Endothelial cell of umbilical vein (primary cell): ENCODE results near the gene SOX8. TPM values are rescaled to one million over a fixed set of nuclear protein-coding genes. Genes with fewer than 3 reads are reported as not detected.

Experiments used
- BruUV-seq: library from RNA; stranded (reverse); fragments of 400-500 nt; replicated peaks from 2 replicates; lab custom pipeline; 2021; lab: Mats Ljungman, UMichigan
- CTCF ChIA-PET: fragments of 300-600, 350-600 bp; sonication (Branson Sonifier 250); formaldehyde crosslinking; loops from one replicate; lab custom pipeline; 2021; ENCODE audit warnings: antibody characterized with exemption, inconsistent platforms; lab: Charles Lee
- POLR2A ChIA-PET: fragments of 300-600, 350-600 bp; sonication (Branson Sonifier 250); formaldehyde crosslinking; loops from one replicate; lab custom pipeline; 2021; ENCODE audit warnings: antibody characterized with exemption, inconsistent platforms; lab: Charles Lee
- DNase-seq: peaks from one replicate; pipeline ENCODE4 v3.0.0-alpha.2; 2011; ENCODE audit warnings: low read depth, low spot score
- FAIRE-seq: peaks from 2 replicates; lab custom pipeline; 2011; peaks lifted over from hg19 to GRCh38; lab: Jason Lieb, UNC
- H2AFZ ChIP-seq: 2 replicates; pipeline ENCODE4 v1.6.0; 2012; ENCODE audit warnings: low read depth, low read length, control low read depth, inconsistent platforms
- H3K27ac ChIP-seq: 2 replicates; pipeline ENCODE4 v1.5.1; 2011; ENCODE audit warnings: low read depth, mild to moderate bottlenecking, control low read depth, low read length, moderate library complexity; ENCODE audit not compliant: insufficient read depth
- H3K27me3 ChIP-seq, 2 experiments: 2 replicates each; pipeline versions ENCODE4 v1.6.0 to v1.6.1; 2011; ENCODE audit warnings: low read length in 2 of 2, mixed read lengths in 1 of 2; ENCODE audit not compliant: control insufficient read depth in 2 of 2, insufficient read depth in 2 of 2
- H3K36me3 ChIP-seq, 2 experiments: 2 replicates in 1 of 2; 3 replicates in 1 of 2; pipeline ENCODE4 v1.5.1; 2011; ENCODE audit warnings: low read length in 2 of 2, mild to moderate bottlenecking in 1 of 2, moderate library complexity in 1 of 2; ENCODE audit not compliant: control insufficient read depth in 2 of 2, insufficient read depth in 2 of 2; ENCODE audit errors: extremely low read depth in 1 of 2
- H3K4me1 ChIP-seq: 3 replicates; pipeline ENCODE4 v1.5.1; 2011; ENCODE audit warnings: mild to moderate bottlenecking, low read length; ENCODE audit not compliant: control insufficient read depth, insufficient read depth; ENCODE audit errors: extremely low read depth
- H3K4me2 ChIP-seq: 2 replicates; pipeline ENCODE4 v1.6.1; 2011; ENCODE audit warnings: low read length, control low read depth, mixed read lengths; ENCODE audit not compliant: insufficient read depth
- H3K4me3 ChIP-seq, 3 experiments: fragments of 200-600 bp in 1 of 3; sonication (generic), shearing (Covaris generic) in 1 of 3; replicated peaks in 1 of 3; 2 replicates each; pipeline ENCODE4 v1.5.1; 2011 to 2016; ENCODE audit warnings: control low read depth in 3 of 3, low read length in 3 of 3, mild to moderate bottlenecking in 2 of 3, inconsistent platforms in 1 of 3, low read depth in 1 of 3, moderate library complexity in 1 of 3; ENCODE audit not compliant: insufficient read depth in 1 of 3
- H3K79me2 ChIP-seq: 2 replicates; pipeline ENCODE4 v1.6.0; 2012; ENCODE audit warnings: low read length, inconsistent platforms; ENCODE audit not compliant: control insufficient read depth, insufficient read depth
- H3K9ac ChIP-seq: replicated peaks from 2 replicates; pipeline ENCODE3; 2011; ENCODE audit warnings: low read length, control low read depth; ENCODE audit not compliant: insufficient read depth; ENCODE audit errors: extremely low read depth
- H3K9me1 ChIP-seq: replicated peaks from 3 replicates; pipeline ENCODE4 v1.6.0; 2011; ENCODE audit warnings: mild to moderate bottlenecking, low read length; ENCODE audit not compliant: control insufficient read depth, insufficient read depth; ENCODE audit errors: extremely low read depth
- H3K9me3 ChIP-seq: replicated peaks from 2 replicates; pipeline ENCODE4 v1.5.1; 2012; ENCODE audit warnings: low read length, inconsistent platforms; ENCODE audit not compliant: control insufficient read depth, insufficient read depth
- H4K20me1 ChIP-seq: replicated peaks from 2 replicates; pipeline ENCODE3; 2011; ENCODE audit warnings: mild to moderate bottlenecking, low read length; ENCODE audit not compliant: control insufficient read depth, insufficient read depth; ENCODE audit errors: extremely low read depth
- CTCF ChIP-seq, 2 donors: IDR thresholded peaks; 1 replicate in 1 of 2; 2 replicates in 1 of 2; pipeline ENCODE4 v1.5.1; 2011; ENCODE audit warnings: low read length in 2 of 2, mild to moderate bottlenecking in 2 of 2, moderate library complexity in 2 of 2, control low read depth in 1 of 2, inconsistent platforms in 1 of 2, low read depth in 1 of 2; ENCODE audit not compliant: insufficient read depth in 1 of 2; ENCODE audit errors: extremely low read depth in 1 of 2
- EZH2 ChIP-seq: IDR thresholded peaks from 2 replicates; pipeline ENCODE4 v1.6.1; 2012; ENCODE audit warnings: borderline replicate concordance, low read depth, mild to moderate bottlenecking, moderate library complexity, low read length, inconsistent platforms; ENCODE audit not compliant: severe bottlenecking
- FOS ChIP-seq: IDR thresholded peaks from 2 replicates; pipeline ENCODE4 v1.6.1; 2011; ENCODE audit warnings: mild to moderate bottlenecking, low read length, moderate library complexity, borderline replicate concordance; ENCODE audit not compliant: insufficient read depth
- GATA2 ChIP-seq: IDR thresholded peaks from 2 replicates; pipeline ENCODE4 v1.7.0; 2011; ENCODE audit warnings: low read depth, mild to moderate bottlenecking, moderate library complexity, mixed read lengths, low read length; ENCODE audit not compliant: insufficient read length, insufficient read depth
- JUN ChIP-seq: IDR thresholded peaks from 2 replicates; pipeline ENCODE4 v1.6.1; 2011; ENCODE audit warnings: borderline replicate concordance, low read depth; ENCODE audit not compliant: insufficient read length, insufficient read depth
- MAX ChIP-seq: IDR thresholded peaks from 2 replicates; pipeline ENCODE4 v1.6.1; 2011; ENCODE audit not compliant: insufficient read depth, insufficient read length
- MYC ChIP-seq: IDR thresholded peaks from one replicate; pipeline ENCODE4 v1.6.1; 2011; ENCODE audit warnings: mild to moderate bottlenecking, low read depth, low read length
- POLR2A ChIP-seq: IDR thresholded peaks from 2 replicates; pipeline ENCODE4 v1.6.1; 2012; ENCODE audit warnings: low read depth, mild to moderate bottlenecking, control low read depth, low read length
- POLR2AphosphoS5 ChIP-seq: IDR thresholded peaks from 2 replicates; pipeline ENCODE4 v1.6.1; 2012; ENCODE audit warnings: low read depth, mild to moderate bottlenecking, control low read depth, low read length, moderate library complexity; ENCODE audit not compliant: insufficient read depth
- dilution Hi-C: fragments of 300-500 bp; cut with MboI; formaldehyde crosslinking; loops from one replicate; pipeline ENCODE4 v1.15.0; 2019; ENCODE audit warnings: low sequenced_read_pairs; ENCODE audit not compliant: extremely low pct_ligation_motif_present
- intact Hi-C: fragments of 100-400 bp; cut with micrococcal nuclease; formaldehyde crosslinking; loops from one replicate; pipeline ENCODE4 v1.10.0; 2022
- polyA plus RNA-seq, 4 experiments: library from polyadenylated mRNA; depleted of rRNA in 3 of 4; stranded (reverse) in 3 of 4; unstranded in 1 of 4; fragments of >200 nt; gene quantifications; 2 replicates each; pipeline versions ENCODE4 v1.2.1 to v1.2.3, GENCODE V29; 2011 to 2012; ENCODE audit warnings: missing spikeins in 1 of 4
- total RNA-seq: library from RNA; stranded (reverse); gene quantifications from 2 replicates; pipeline ENCODE4 v1.2.3, GENCODE V29; 2021

SOX8 gene
- total and polyA plus RNA-seq, 2 donors (not counting 3 experiments of a cell fraction or from before 2014, with no cell fraction given), result 0.52 to 0.53 TPM

DNA sequence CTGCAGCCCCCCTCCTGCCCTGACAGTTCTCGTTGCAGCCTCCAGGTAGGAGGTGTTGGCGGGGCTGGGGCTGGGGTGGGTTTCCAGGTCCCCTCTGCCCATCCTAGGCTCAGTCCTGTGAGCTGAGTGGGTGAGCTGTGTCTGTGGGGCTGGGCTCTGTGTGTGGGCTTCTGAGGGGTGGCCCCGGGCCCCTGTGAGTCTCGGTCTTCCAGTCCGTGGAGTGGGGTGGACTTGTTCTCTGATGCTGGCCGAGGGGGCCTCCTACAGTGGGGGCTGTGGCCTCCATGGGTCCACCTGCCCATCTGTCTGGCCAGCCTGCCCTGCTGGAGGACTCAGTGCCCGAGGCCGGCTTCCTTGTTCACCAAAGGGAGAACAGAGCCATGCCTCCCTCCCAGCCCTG lies 32.7 kb downstream of the SOX8 start:
- no TSS peak for BruUV-seq
- H3K9me1 ChIP-seq, result no peaks in the 10 kb centered on the region
- no peak overlapping the region for H2AFZ ChIP-seq
- CTCF ChIA-PET, result interaction anchor here (0.5 kb wide), 1 partner anchor 153 kb away, joined by 3 read pairs; no protein-coding TSS in a partner anchor
- H3K4me3 ChIP-seq, result no peak overlapping the region
- no peak overlapping the region for H3K4me2 ChIP-seq
- no peak overlapping the region for H3K9ac ChIP-seq
- H3K79me2 ChIP-seq, result no peaks in the 10 kb centered on the region
- FAIRE-seq, result no peak
- no peaks in the 10 kb centered on the region for H3K27me3 ChIP-seq
- no peak overlapping the region for H3K27ac ChIP-seq
- intact Hi-C loops, result no loop called here
- no peaks in the 10 kb centered on the region for H3K4me1 ChIP-seq
- H3K9me3 ChIP-seq, result no peaks in the 10 kb centered on the region
- dilution Hi-C loops, result no loop called here
- POLR2A ChIA-PET, result no interaction called here
- H4K20me1 ChIP-seq, result no peaks in the 10 kb centered on the region
- DNase-seq, result no peak
- no peaks in the 10 kb centered on the region for H3K36me3 ChIP-seq
- TF ChIP-seq JUN, result no peak
- no peak for TF ChIP-seq EZH2
- no peak for TF ChIP-seq POLR2AphosphoS5
- TF ChIP-seq POLR2A, result no peak
- TF ChIP-seq GATA2, result no peak
- no peak for TF ChIP-seq MAX
- TF ChIP-seq FOS, result no peak
- no peak for TF ChIP-seq CTCF (IDR thresholded peaks at IDR 0.05; ENCODE audit: extremely low read depth in 1 of 2, insufficient read depth in 1 of 2, low read depth in 1 of 2, low read length in 2 of 2)
- TF ChIP-seq MYC, result no peak
